GM12892 (cell line): ENCODE measurements around the gene DIPK1C.

Experiments
- POLR2A ChIP-seq: IDR thresholded peaks from 2 replicates; pipeline ENCODE4 v1.6.1; 2011; ENCODE audit warnings: low read depth, low read length, control low read depth
- POLR2AphosphoS5 ChIP-seq: IDR thresholded peaks from 2 replicates; pipeline ENCODE4 v1.6.1; 2011; ENCODE audit warnings: low read depth, low read length, control low read depth

DNA sequence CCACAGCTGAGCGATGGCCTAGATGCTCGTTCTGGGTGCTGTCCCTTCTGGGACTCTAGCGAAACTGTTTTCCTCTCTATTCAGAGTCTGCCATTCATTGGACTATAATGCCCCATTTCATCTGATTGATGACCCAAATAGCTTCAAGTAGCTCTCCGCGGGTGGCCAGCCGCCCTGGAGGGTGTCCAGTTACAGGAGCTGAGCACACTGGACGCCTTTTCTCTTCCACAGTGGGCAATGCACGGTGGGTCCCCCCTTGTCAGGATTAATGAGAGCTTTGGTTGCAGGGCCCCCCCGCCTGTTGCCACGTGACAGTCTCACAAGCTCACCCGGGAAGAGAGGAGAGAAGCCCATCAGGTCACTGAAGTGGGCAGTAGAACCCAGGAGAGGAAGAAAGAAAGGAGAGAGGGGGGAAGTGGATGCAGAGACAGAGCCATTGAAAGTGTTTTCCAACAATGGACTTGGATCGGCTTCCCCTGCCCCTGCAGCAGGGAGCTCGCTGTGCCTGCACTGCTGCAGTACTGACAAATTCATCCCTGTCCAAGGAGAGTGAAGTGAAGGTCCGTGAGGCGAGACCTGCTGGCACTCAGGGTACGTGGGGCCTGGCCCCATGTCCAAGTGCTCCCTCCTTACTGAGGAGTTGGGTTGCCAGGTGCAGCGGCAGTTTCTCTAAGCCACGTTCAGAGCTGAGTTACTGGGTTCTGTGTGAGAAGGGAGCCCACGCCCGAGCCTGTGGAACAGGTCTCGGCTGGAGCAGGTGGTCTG is 44.8 kb downstream of the DIPK1C start:
- TF ChIP-seq POLR2A: no peak
- no peak for TF ChIP-seq POLR2AphosphoS5
